ENCODE data around the gene DCHS2.

DCHS2 gene

GRCh38 chr4:154472858-154473257 lies 18.7 kb downstream of the DCHS2 start:
- Histone ChIP-seq H2BK120ac (ENCODE audit: insufficient read depth, low read length, poor library complexity) (no peak overlapping the region), H3K79me2 (ENCODE audit: control insufficient read depth, insufficient read depth, low read length, poor library complexity) (no peaks in the 10 kb centered on the region), H2BK12ac (ENCODE audit: low read length) (no peak overlapping the region), H3K4me1 (ENCODE audit: control insufficient read depth in 1 of 2, insufficient read depth in 2 of 2, low read length in 2 of 2) (no peaks in the 10 kb centered on the region), H4K8ac (ENCODE audit: low read depth, low read length) (no peak overlapping the region), H3K27me3 (ENCODE audit: insufficient read depth, low read length) (no peaks in the 10 kb centered on the region), H3K18ac (ENCODE audit: low read length) (no peak overlapping the region), H3K4ac (ENCODE audit: low read depth, low read length) (no peak overlapping the region), H3K23ac (ENCODE audit: low read length) (no peak overlapping the region), H3K9me3 (ENCODE audit: insufficient read depth, low read depth, low read length) (no peaks in the 10 kb centered on the region), H3K4me3 (ENCODE audit: low read depth, low read length) (no peak overlapping the region), H3K27ac (ENCODE audit: low read depth, low read length) (no peak overlapping the region), H3K79me1 (ENCODE audit: low read length) (no peaks in the 10 kb centered on the region), H2AK5ac (ENCODE audit: low read length) (no peak overlapping the region), H2BK5ac (ENCODE audit: low read depth, low read length, poor library complexity) (no peak overlapping the region), H3K36me3 (ENCODE audit: control insufficient read depth in 1 of 2, insufficient read depth in 2 of 2, low read length in 2 of 2) (no peaks in the 10 kb centered on the region), H3K9ac (ENCODE audit: low read length) (no peak overlapping the region), H3K14ac (ENCODE audit: low read length) (no peak overlapping the region), H4K91ac (ENCODE audit: low read depth, low read length) (no peak overlapping the region), H2AFZ (ENCODE audit: insufficient read depth, low read length, poor library complexity) (no peak overlapping the region), H3K4me2 (ENCODE audit: low read length) (no peak overlapping the region), H4K12ac (ENCODE audit: low read depth, low read length) (no peak overlapping the region)
- no CpG with 5 or more reads among the region's 1 CpG for WGBS (ENCODE audit: extremely low coverage, insufficient coverage, insufficient read length)
- no peak for DNase-seq

- H3K9me3 ChIP-seq (ENCODE audit: insufficient read depth, low read depth, low read length) = no peaks in the 10 kb centered on the region
These were observed 19.9 kb downstream of the DCHS2 start for GRCh38 chr4:154471526-154472331.

GRCh38 chr4:154471032-154471431 lies 20.6 kb downstream of the DCHS2 start:
- Histone ChIP-seq H3K27me3 (ENCODE audit: insufficient read depth, low read length) (no peaks in the 10 kb centered on the region), H3K79me2 (ENCODE audit: control insufficient read depth, insufficient read depth, low read length, poor library complexity) (no peaks in the 10 kb centered on the region), H3K36me3 (ENCODE audit: control insufficient read depth in 1 of 2, insufficient read depth in 2 of 2, low read length in 2 of 2) (no peaks in the 10 kb centered on the region), H4K8ac (ENCODE audit: low read depth, low read length) (no peak overlapping the region), H2AFZ (ENCODE audit: insufficient read depth, low read length, poor library complexity) (no peak overlapping the region), H3K27ac (ENCODE audit: low read depth, low read length) (no peak overlapping the region), H3K4me3 (ENCODE audit: low read depth, low read length) (no peak overlapping the region), H3K79me1 (ENCODE audit: low read length) (no peaks in the 10 kb centered on the region), H3K18ac (ENCODE audit: low read length) (no peak overlapping the region), H3K4me1 (ENCODE audit: control insufficient read depth in 1 of 2, insufficient read depth in 2 of 2, low read length in 2 of 2) (no peaks in the 10 kb centered on the region), H3K14ac (ENCODE audit: low read length) (no peak overlapping the region), H2BK5ac (ENCODE audit: low read depth, low read length, poor library complexity) (no peak overlapping the region), H3K4ac (ENCODE audit: low read depth, low read length) (no peak overlapping the region), H3K4me2 (ENCODE audit: low read length) (no peak overlapping the region), H4K12ac (ENCODE audit: low read depth, low read length) (no peak overlapping the region), H3K9ac (ENCODE audit: low read length) (no peak overlapping the region), H4K91ac (ENCODE audit: low read depth, low read length) (no peak overlapping the region), H3K23ac (ENCODE audit: low read length) (no peak overlapping the region), H3K9me3 (ENCODE audit: insufficient read depth, low read depth, low read length) (no peaks in the 10 kb centered on the region), H2BK12ac (ENCODE audit: low read length) (no peak overlapping the region), H2AK5ac (ENCODE audit: low read length) (no peak overlapping the region), H2BK120ac (ENCODE audit: insufficient read depth, low read length, poor library complexity) (no peak overlapping the region)
- no CpG with 5 or more reads among the region's 2 CpGs for WGBS (ENCODE audit: extremely low coverage, insufficient coverage, insufficient read length)
- no peak for DNase-seq

More at GRCh38 chr4:154471526-154472331, 19.9 kb downstream of the DCHS2 start:
- Histone ChIP-seq H3K27ac (ENCODE audit: low read depth, low read length) (no peak overlapping the region), H3K14ac (ENCODE audit: low read length) (no peak overlapping the region), H4K12ac (ENCODE audit: low read depth, low read length) (no peak overlapping the region), H3K4ac (ENCODE audit: low read depth, low read length) (no peak overlapping the region), H3K18ac (ENCODE audit: low read length) (no peak overlapping the region), H3K4me2 (ENCODE audit: low read length) (no peak overlapping the region), H3K4me1 (ENCODE audit: control insufficient read depth in 1 of 2, insufficient read depth in 2 of 2, low read length in 2 of 2) (no peaks in the 10 kb centered on the region), H3K27me3 (ENCODE audit: insufficient read depth, low read length) (no peaks in the 10 kb centered on the region), H3K36me3 (ENCODE audit: control insufficient read depth in 1 of 2, insufficient read depth in 2 of 2, low read length in 2 of 2) (no peaks in the 10 kb centered on the region), H3K23ac (ENCODE audit: low read length) (no peak overlapping the region), H4K91ac (ENCODE audit: low read depth, low read length) (no peak overlapping the region), H2AFZ (ENCODE audit: insufficient read depth, low read length, poor library complexity) (no peak overlapping the region), H3K4me3 (ENCODE audit: low read depth, low read length) (no peak overlapping the region), H3K79me1 (ENCODE audit: low read length) (no peaks in the 10 kb centered on the region), H2BK120ac (ENCODE audit: insufficient read depth, low read length, poor library complexity) (no peak overlapping the region), H2BK12ac (ENCODE audit: low read length) (no peak overlapping the region), H3K9ac (ENCODE audit: low read length) (no peak overlapping the region), H4K8ac (ENCODE audit: low read depth, low read length) (no peak overlapping the region), H3K79me2 (ENCODE audit: control insufficient read depth, insufficient read depth, low read length, poor library complexity) (no peaks in the 10 kb centered on the region), H2BK5ac (ENCODE audit: low read depth, low read length, poor library complexity) (no peak overlapping the region), H2AK5ac (ENCODE audit: low read length) (no peak overlapping the region)
- no CpG with 5 or more reads among the region's 4 CpGs for WGBS (ENCODE audit: extremely low coverage, insufficient coverage, insufficient read length)
- no peak for DNase-seq

- Histone ChIP-seq H3K9ac (ENCODE audit: low read length) (no peak overlapping the region), H3K4me3 (ENCODE audit: low read depth, low read length) (no peak overlapping the region), H4K12ac (ENCODE audit: low read depth, low read length) (no peak overlapping the region), H3K14ac (ENCODE audit: low read length) (no peak overlapping the region), H3K18ac (ENCODE audit: low read length) (no peak overlapping the region), H4K8ac (ENCODE audit: low read depth, low read length) (no peak overlapping the region), H3K27ac (ENCODE audit: low read depth, low read length) (no peak overlapping the region), H3K9me3 (ENCODE audit: insufficient read depth, low read depth, low read length) (no peaks in the 10 kb centered on the region), H2BK12ac (ENCODE audit: low read length) (no peak overlapping the region), H3K4ac (ENCODE audit: low read depth, low read length) (no peak overlapping the region), H3K36me3 (ENCODE audit: control insufficient read depth in 1 of 2, insufficient read depth in 2 of 2, low read length in 2 of 2) (no peaks in the 10 kb centered on the region), H2BK5ac (ENCODE audit: low read depth, low read length, poor library complexity) (no peak overlapping the region), H2AK5ac (ENCODE audit: low read length) (no peak overlapping the region), H3K4me1 (ENCODE audit: control insufficient read depth in 1 of 2, insufficient read depth in 2 of 2, low read length in 2 of 2) (no peaks in the 10 kb centered on the region), H2BK120ac (ENCODE audit: insufficient read depth, low read length, poor library complexity) (no peak overlapping the region), H3K23ac (ENCODE audit: low read length) (no peak overlapping the region), H2AFZ (ENCODE audit: insufficient read depth, low read length, poor library complexity) (no peak overlapping the region), H3K4me2 (ENCODE audit: low read length) (no peak overlapping the region), H3K79me1 (ENCODE audit: low read length) (no peaks in the 10 kb centered on the region), H3K79me2 (ENCODE audit: control insufficient read depth, insufficient read depth, low read length, poor library complexity) (no peaks in the 10 kb centered on the region), H4K91ac (ENCODE audit: low read depth, low read length) (no peak overlapping the region), H3K27me3 (ENCODE audit: insufficient read depth, low read length) (no peaks in the 10 kb centered on the region)
- no CpG with 5 or more reads among the region's 1 CpG for WGBS (ENCODE audit: extremely low coverage, insufficient coverage, insufficient read length)
- no peak for DNase-seq
These were observed 23.7 kb downstream of the DCHS2 start for GRCh38 chr4:154467886-154468285.
